GM21825 (cell line): ENCODE measurements around the gene KLHL25.

Experiments
- ATAC-seq: cut with Tn5 transposase; IDR thresholded peaks from one replicate; pipeline ENCODE4 v1.9.1; 2021; ENCODE audit warnings: mild to moderate bottlenecking, moderate library complexity; ENCODE audit not compliant: unreplicated experiment

KLHL25 gene

DNA sequence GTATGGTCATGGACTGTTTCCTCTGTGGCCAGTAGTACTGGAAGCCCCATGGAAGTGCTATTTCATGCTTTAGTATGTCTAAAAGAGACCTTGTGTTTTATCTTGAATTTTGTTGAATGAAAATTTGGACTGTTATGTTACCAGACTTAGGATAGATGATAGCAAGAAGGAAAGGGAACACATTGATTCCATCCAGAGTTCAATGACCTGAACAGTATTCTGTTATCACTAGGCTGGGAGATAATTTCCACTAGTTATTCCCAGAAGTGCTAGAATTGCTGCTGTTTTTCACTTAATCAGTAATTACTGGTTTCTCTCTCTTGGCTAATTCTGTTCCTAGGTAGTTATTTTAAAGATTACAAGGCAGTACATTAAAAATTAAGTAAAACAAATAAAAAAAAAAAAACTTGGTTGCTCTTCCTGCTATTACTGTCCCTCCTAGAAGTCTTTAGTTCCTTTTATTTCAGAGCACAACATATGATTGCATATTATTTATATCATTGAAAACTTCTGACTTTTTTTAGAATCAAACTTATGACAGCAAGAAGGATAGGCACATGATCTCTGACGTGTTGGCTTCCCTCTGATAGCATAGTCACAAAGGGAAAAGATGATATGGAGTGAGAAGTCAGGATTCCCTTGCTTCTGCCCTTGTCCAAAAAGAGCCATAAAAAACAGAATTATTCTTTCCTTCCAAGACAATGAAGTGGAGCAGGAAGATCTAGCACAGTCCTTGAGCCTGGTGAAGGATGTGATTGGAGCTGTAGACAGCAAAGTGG is 72.2 kb downstream of the KLHL25 start:
- ATAC-seq: no peak

DNA sequence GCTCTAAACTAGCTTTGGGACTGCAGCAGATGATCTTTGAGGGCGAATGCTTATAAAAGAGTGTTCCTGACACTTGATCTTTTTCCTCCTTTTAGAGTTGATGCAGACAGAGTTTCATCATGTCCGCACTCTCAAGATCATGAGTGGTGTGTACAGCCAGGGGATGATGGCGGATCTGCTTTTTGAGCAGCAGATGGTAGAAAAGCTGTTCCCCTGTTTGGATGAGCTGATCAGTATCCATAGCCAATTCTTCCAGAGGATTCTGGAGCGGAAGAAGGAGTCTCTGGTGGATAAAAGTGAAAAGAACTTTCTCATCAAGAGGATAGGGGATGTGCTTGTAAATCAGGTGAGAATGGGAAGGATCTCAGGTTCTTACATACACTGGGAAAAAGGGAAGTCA is 75.7 kb downstream of the KLHL25 start:
- no peak for ATAC-seq

DNA sequence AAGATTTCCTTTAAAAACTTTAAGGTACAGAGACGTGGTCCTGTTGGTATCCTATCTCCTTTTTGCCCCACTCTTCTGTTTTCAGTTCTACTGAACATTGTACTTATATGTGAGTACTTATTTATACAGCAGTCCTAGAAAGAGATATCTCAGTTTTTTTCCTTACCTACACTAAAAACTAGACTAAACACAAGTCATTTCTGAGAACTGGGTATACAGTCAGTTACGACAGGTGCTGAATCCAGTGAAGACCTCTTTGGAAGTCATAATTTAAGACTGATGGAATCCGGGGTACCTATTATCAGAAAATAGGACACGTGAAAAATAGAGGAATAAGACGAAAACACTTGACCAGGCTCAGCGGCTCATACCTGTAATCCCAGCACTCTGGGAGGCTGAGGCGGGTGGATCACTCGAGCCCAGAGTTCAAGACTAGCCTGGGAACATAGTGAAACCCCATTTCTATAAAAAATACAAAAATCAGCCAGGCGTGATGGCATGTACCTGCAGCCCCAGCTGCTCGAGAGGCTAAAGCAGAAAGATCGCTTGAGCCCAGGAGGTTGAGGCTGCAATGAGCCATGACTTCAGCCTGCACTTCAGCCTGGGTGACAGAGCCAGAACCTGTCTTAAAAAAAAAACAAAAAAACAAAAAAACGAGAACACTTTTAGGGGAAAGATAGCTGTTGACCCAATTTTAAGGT is 76.3 kb downstream of the KLHL25 start:
- no peak for ATAC-seq

DNA sequence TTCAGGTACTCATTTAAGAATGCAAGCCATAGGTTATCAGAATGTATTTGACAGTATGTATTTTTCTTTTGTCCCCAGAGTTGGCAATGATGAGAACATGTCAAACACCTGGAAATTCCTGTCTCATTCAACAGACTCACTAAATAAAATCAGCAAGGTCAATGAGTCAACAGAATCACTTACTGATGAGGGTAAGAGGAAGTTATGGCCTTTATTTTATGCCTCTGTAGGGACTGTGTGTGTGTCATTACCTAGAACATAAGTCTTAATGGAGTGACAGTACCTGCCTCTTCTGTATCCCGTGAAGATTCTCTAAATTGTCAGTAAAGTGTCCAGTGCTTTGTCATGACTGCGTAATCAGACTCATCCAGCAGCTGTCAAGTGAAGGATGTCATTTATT is 77.5 kb downstream of the KLHL25 start:
- ATAC-seq: no peak

DNA sequence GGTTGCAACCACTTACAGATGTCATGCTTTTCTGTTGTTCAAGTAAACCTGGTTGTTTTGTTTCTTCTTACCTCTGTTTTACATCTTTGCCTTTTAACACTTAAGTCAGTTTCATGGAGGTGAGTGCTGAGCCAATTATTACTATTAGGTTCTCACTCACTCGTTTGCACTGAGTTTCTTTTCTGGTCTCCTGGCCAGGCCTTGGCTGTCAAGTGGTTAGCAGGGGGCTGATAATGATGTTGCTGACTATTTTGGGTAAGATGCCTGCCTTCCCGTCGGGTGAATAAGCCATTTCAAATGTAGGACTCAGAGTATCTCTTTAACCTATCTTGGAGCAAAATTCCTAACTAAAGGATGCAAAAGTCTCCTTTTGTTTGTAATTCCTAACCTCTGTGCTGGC is 78.5 kb downstream of the KLHL25 start:
- no peak for ATAC-seq

DNA sequence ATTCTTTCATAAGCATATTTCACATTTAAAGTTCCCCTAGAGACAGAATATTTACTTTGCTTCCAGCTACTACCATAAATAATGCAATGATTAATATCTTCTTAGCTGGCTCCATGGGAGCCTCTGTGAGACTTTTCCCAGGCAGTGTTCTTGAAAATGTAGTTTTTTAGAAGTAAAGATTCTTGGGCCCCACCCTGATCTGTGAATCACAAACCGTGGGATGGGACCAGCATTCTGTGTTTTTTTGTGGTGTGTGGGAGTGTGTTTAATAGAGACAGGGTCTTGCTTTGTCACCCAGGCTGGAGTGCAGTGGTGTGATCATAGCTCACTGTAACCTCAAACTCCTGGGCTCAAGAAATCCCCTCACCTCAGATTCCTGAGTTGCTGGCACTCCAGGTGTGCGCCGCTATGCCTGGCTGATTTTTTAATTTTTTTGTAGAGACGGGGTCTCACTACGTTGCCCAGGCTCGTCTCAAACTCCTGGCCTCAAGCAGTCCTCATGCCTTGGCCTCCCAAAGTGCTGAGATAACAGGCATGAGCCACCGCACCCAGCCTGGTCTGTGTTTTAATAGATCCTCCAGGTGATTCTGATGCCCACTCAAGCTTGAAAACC is 83.0 kb downstream of the KLHL25 start:
- ATAC-seq: no peak

DNA sequence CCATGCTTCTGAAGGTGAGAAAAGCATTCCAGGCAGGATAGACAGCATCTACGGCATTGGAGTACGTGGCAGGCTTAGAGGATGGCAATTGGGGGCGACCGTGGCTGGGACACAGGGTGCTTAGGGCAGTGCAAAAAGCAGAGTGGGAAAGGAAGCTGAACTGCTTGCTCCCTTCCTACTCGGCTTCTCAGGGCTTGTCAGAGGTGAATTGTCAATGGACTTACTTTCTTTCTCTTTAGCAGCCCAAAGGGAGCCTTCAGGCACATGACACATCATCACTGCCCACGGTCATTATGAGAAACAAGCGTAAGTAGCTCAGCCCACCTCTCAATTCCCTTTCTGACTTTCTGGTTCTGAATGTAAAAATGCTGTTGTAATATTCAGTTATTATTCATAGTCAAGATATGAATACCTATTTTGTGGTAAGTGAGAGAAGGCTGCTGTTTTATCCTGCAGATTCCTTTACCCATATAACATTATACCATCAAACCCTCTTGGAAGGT is 84.3 kb downstream of the KLHL25 start:
- ATAC-seq: peak; percentile 39
